Aorta (tissue), 5 donors: ENCODE results near the gene TGFBI. TPM values are rescaled to one million over a fixed set of nuclear protein-coding genes. Genes with fewer than 3 reads are reported as not detected.

ENCODE experiments used
- ATAC-seq: fragments of 200-7000 bp; cut with Tn5 transposase; one replicate; pipeline ENCODE4 v1.9.1; 2022; ENCODE audit warnings: moderate library complexity; ENCODE audit not compliant: low FRiP score
- DNase-seq, 2 donors: peaks; one replicate each; pipeline ENCODE4 v3.0.0-alpha.2; 2020
- H3K27ac ChIP-seq, 2 donors: one replicate each; pipeline ENCODE4 v1.5.1; 2013; ENCODE audit warnings: low read length in 2 of 2, mild to moderate bottlenecking in 2 of 2, moderate library complexity in 2 of 2, control low read depth in 1 of 2, inconsistent platforms in 1 of 2, low read depth in 1 of 2
- H3K27me3 ChIP-seq, 2 donors: one replicate each; pipeline ENCODE4 v1.6.1; 2013; ENCODE audit warnings: control low read depth in 1 of 2, low read length in 1 of 2, mild to moderate bottlenecking in 1 of 2, moderate library complexity in 1 of 2; ENCODE audit not compliant: insufficient read depth in 2 of 2, control insufficient read depth in 1 of 2
- H3K36me3 ChIP-seq, 2 donors: one replicate each; pipeline ENCODE4 v1.6.1; 2013; ENCODE audit warnings: control low read depth in 1 of 2, low read length in 1 of 2, mild to moderate bottlenecking in 1 of 2; ENCODE audit not compliant: insufficient read depth in 2 of 2, control insufficient read depth in 1 of 2
- H3K4me1 ChIP-seq, 2 donors: one replicate each; pipeline ENCODE4 v1.6.1; 2013; ENCODE audit warnings: low read length in 2 of 2, control low read depth in 1 of 2, mild to moderate bottlenecking in 1 of 2, moderate library complexity in 1 of 2; ENCODE audit not compliant: insufficient read depth in 2 of 2, control insufficient read depth in 1 of 2
- H3K4me3 ChIP-seq, 2 donors: one replicate each; pipeline ENCODE4 v1.5.1; 2013; ENCODE audit warnings: low read length in 2 of 2, control low read depth in 1 of 2, mild to moderate bottlenecking in 1 of 2
- H3K9me3 ChIP-seq: one replicate; pipeline ENCODE4 v1.6.1; 2013; ENCODE audit warnings: mild to moderate bottlenecking, low read length; ENCODE audit not compliant: control insufficient read depth
- WGBS, 2 donors: extraction: QIAGEN DNeasy Blood & Tissue Kit; methylation state at CpG; one replicate each; pipeline ENCODE4 v1.1.7; 2013; 5-methylcytosine and 5-hydroxymethylcytosine counted together
- intact Hi-C, 2 donors: fragments of 100-400 bp; cut with DNase I; formaldehyde crosslinking; loops; one replicate each; pipeline versions ENCODE4 v1.14.2 to v1.15.0; 2022
- polyA plus RNA-seq, 2 donors: library from polyadenylated mRNA; stranded (reverse); fragments of 200-250 nt; gene quantifications; one replicate each; pipeline ENCODE4 v1.2.3, GENCODE V29; 2013
- total RNA-seq, 2 donors: library from RNA; stranded (reverse); fragmentation: NEBNext Ultra II Directional; extraction: Animal tissue kit (Norgen Biotek cat#: 25700); gene quantifications; one replicate each; pipeline ENCODE4 v1.2.1, GENCODE V29; 2021
- donor health status: healthy with polysubstance abuse.
- donor health status: Bipolar disorder and iron deficiency.
- donor health status: DM: no; HTN: no; CAD: no.
- donor health status: DM: no; HTN: no; CAD: no.
- donor health status: DM: yes; HTN: yes; CAD: no.

The TGFBI gene
- total and polyA plus RNA-seq, 4 donors: 83.3 to 335 (median 207) TPM

DNA sequence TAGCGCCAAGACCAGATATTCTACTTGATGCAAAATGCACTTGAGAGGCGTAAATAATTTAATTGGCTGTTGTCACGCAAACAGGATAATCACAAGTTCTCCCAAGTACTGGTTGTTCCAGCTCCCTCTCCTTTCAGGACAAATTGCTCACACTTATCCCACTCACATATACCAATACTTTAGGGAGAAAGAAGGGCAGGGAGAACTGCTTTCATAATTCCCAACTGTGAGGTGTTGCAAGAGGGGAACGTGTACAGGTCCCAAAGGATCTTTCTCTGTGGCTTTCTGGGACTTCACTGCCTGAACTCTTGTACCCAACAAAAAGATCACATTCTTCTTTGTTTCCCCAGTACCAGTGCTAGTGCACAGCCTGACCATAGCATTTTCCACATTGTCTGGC lies 21.5 kb upstream of the TGFBI start:
- Histone ChIP-seq H3K27ac (no peak overlapping the region), H3K4me1 (no peaks in the 10 kb centered on the region), H3K27me3 (no peaks in the 10 kb centered on the region), H3K36me3 (no peaks in the 10 kb centered on the region), H3K4me3 (no peak overlapping the region), H3K9me3 (no peaks in the 10 kb centered on the region)
- no peak for DNase-seq
- intact Hi-C loops: no loop called here
- ATAC-seq: no peak
- 82 to 98% methylated on average over 4 of the region's 4 CpGs for WGBS, 2 donors

DNA sequence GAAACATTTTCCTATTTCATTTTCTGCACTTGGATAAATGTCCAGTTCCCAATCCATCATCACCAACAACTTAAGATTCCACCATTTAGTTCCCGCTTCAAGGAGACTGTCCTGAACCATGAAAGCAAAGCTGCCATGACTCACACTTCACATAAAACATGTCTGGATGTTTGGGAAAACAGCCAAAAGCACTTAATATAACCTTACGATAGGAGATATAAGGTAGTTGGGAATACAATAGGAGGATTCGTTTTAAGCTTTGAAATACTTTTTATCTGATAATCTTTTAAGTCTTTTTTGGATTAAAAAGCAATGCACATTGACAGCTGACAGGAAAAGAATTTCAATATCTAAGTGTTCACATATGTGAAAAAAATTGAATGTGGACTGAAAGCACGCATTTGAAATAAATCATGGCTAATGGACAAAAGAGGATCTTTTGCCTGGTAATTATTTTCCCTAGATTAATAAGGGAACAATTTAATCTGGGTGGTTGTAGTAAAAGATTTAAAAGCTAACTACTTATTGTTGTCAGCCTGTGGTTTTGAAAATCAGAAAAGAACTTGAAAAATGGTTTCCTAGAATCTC lies 17.3 kb upstream of the TGFBI start:
- no peak overlapping the region for H3K27ac ChIP-seq

DNA sequence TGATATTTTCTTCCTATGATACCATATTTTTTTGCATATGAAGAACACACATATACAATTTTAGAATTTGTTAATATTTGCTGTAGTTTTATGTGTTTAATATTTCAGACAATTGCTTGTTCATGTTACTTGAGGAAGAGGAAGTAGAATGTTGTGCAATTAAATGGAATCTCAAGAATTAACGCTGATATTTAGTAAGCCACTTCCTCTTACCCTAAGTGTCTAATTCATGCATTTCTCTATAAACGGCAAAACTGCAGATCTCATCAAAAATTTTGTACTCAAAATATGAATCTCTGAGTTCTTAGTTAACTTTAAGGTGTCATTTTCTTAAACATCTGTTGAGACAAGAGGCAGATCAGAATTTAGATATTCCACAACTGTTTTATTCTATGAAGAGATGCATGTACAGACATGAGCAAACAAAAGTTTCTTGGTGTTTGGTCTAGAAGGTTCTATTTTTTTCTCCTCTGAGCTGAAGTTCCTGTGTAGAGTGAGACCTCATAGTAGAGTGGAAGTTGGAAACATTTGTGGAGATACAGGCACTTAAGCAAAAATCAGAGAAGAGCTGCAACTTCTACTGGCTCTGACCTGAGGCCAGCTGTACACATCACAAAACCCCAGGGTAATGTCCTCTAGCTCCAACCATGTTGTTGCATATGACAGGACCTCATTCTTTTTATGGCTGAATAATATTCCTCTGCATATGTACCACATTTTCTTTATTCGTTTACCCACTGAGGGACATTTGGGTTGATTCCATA lies 16.6 kb upstream of the TGFBI start:
- no peaks in the 10 kb centered on the region for H3K9me3 ChIP-seq
- H3K27ac ChIP-seq: no peak overlapping the region
- intact Hi-C loops: no loop called here
- 41 to 60% methylated on average over 3 of the region's 3 CpGs for WGBS, 2 donors
- peaks cover 0 to 14% of the 10 kb centered on the region in 2 donors for H3K4me1 ChIP-seq
- no peak for ATAC-seq
- no peak overlapping the region for H3K4me3 ChIP-seq
- DNase-seq: no peak
- no peaks in the 10 kb centered on the region for H3K36me3 ChIP-seq
- H3K27me3 ChIP-seq: no peaks in the 10 kb centered on the region

More for the DNA sequence above, 17.3 kb upstream of the TGFBI start:
- DNase-seq: no peak
- Histone ChIP-seq H3K36me3 (no peaks in the 10 kb centered on the region), H3K9me3 (no peaks in the 10 kb centered on the region), H3K27me3 (no peaks in the 10 kb centered on the region), H3K4me3 (no peak overlapping the region), H3K4me1 (peaks cover 0 to 11% of the 10 kb centered on the region in 2 donors)
- 52 to 53% methylated on average over 4 of the region's 4 CpGs for WGBS, 2 donors
- ATAC-seq: no peak
- intact Hi-C loops: no loop called here

- H3K9me3 ChIP-seq: no peaks in the 10 kb centered on the region
- 32% methylated on average over 2 of the region's 2 CpGs for WGBS, 2 donors
- H3K27ac ChIP-seq: no peak overlapping the region
- H3K4me3 ChIP-seq: no peak overlapping the region
- no peaks in the 10 kb centered on the region for H3K27me3 ChIP-seq
- no peak for ATAC-seq
- H3K4me1 ChIP-seq: peaks cover 0 to 19% of the 10 kb centered on the region in 2 donors
- DNase-seq: no peak
- intact Hi-C loops: no loop called here
- H3K36me3 ChIP-seq: no peaks in the 10 kb centered on the region
Observed at GRCh38 chr5:136013559-136013958, 15.2 kb upstream of the TGFBI start.

- Histone ChIP-seq H3K9me3 (no peaks in the 10 kb centered on the region), H3K27ac (no peak overlapping the region), H3K4me1 (peaks cover 3 to 19% of the 10 kb centered on the region in 2 donors), H3K36me3 (no peaks in the 10 kb centered on the region), H3K27me3 (no peaks in the 10 kb centered on the region), H3K4me3 (no peak overlapping the region)
- DNase-seq: no peak
- no peak for ATAC-seq
- intact Hi-C loops: loop anchor here in 1 of 2 donors (5.0 kb wide), 1 partner anchor 43 kb away; no protein-coding TSS in a partner anchor
- 23 to 29% methylated on average over 7 of the region's 7 CpGs for WGBS, 2 donors
Observed at GRCh38 chr5:136014049-136015002, 14.5 kb upstream of the TGFBI start.

DNA sequence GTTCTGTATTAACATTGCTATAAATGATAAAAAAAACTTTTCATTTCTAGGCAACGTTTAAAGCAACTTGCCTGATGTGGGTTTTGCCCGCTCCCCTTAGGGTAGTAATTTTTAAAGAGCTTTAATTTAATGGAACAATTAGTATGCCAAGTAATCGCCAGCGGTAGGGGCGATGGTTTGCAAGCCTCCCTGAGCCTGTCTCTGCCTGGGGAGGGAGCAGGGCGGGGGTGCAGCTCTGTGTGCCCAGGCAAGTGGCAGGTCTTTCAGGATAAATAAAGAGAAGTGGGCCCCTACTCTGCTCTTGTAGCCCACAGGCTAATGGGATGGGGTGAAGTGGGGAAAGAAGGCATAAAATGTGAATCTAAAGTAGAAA lies 13.8 kb upstream of the TGFBI start:
- 81 to 93% methylated on average over 6 of the region's 6 CpGs for WGBS, 2 donors
- DNase-seq (no peak), ATAC-seq (no peak)
- no peaks in the 10 kb centered on the region for H3K9me3 ChIP-seq
- no peak overlapping the region for H3K4me3 ChIP-seq
- no peaks in the 10 kb centered on the region for H3K27me3 ChIP-seq
- H3K36me3 ChIP-seq: no peaks in the 10 kb centered on the region
- peaks cover 5 to 19% of the 10 kb centered on the region in 2 donors for H3K4me1 ChIP-seq
- intact Hi-C loops: loop anchor here in 1 of 2 donors (5.0 kb wide), 1 partner anchor 42 kb away; no protein-coding TSS in a partner anchor
- no peak overlapping the region for H3K27ac ChIP-seq

GRCh38 chr5:136015966-136016650 lies 12.7 kb upstream of the TGFBI start:
- H3K36me3 ChIP-seq: no peaks in the 10 kb centered on the region
- no peaks in the 10 kb centered on the region for H3K27me3 ChIP-seq
- intact Hi-C loops: loop anchor here (2.0 to 5.0 kb wide), 2 partner anchors 29 to 41 kb away; no protein-coding TSS in a partner anchor
- H3K27ac ChIP-seq: peak overlapping the region; percentile 37 to 41
- no peak for ATAC-seq
- H3K4me1 ChIP-seq: peaks cover 5 to 19% of the 10 kb centered on the region in 2 donors
- no peaks in the 10 kb centered on the region for H3K9me3 ChIP-seq
- DNase-seq: no peak
- H3K4me3 ChIP-seq: no peak overlapping the region
- WGBS, 2 donors: 87 to 91% methylated on average over 2 of the region's 2 CpGs

DNA sequence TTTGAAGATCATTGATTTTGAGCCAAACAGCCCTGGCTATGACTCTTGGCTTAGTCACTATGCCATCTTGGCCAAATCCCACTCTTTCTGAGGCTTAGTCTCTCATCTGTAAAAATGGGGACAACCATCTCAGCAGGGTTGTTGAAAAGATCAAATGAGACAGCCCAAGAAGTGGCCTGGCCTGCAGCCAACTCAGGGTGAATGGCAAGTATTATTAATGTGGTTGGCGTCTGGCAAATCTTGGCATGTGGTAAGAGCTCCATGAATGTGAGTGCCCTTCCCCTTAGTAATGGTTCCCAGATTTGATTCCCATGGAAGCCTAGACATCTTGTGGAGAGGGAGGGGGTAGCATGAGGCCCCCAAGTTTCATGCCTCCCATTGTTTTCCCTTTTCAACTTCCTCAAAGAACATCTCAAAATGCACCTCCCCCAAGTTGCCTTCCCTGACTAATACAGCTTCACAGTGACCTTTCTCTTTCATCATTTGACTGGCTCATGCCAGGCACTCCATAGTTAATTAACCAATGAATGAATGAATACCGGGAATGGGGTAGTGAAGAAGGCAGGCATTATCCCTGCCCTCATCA lies 11.8 kb upstream of the TGFBI start:
- Histone ChIP-seq H3K9me3 (no peaks in the 10 kb centered on the region), H3K27ac (peak overlapping the region; percentile 49 to 56), H3K27me3 (no peaks in the 10 kb centered on the region), H3K4me3 (no peak overlapping the region), H3K4me1 (peaks cover 5 to 19% of the 10 kb centered on the region in 2 donors), H3K36me3 (no peaks in the 10 kb centered on the region)
- ATAC-seq: no peak
- 28 to 36% methylated on average over 2 of the region's 2 CpGs for WGBS, 2 donors
- peak; percentile 86 to 90 for DNase-seq
- intact Hi-C loops: loop anchor here (2.0 to 5.0 kb wide), 2 partner anchors 30 to 40 kb away; no protein-coding TSS in a partner anchor
